Activated CD4-positive, alpha-beta T cell treated with anti-CD3 and anti-CD28 coated beads, Interleukin-2, amount 50 U/mL, for 1 hour (primary cell): ENCODE data around the gene ZDHHC12.

Source experiments
- DNase-seq: peaks from one replicate; pipeline ENCODE4 v3.0.0-alpha.2; 2020

Gene ZDHHC12, protein sequence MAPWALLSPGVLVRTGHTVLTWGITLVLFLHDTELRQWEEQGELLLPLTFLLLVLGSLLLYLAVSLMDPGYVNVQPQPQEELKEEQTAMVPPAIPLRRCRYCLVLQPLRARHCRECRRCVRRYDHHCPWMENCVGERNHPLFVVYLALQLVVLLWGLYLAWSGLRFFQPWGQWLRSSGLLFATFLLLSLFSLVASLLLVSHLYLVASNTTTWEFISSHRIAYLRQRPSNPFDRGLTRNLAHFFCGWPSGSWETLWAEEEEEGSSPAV

DNA sequence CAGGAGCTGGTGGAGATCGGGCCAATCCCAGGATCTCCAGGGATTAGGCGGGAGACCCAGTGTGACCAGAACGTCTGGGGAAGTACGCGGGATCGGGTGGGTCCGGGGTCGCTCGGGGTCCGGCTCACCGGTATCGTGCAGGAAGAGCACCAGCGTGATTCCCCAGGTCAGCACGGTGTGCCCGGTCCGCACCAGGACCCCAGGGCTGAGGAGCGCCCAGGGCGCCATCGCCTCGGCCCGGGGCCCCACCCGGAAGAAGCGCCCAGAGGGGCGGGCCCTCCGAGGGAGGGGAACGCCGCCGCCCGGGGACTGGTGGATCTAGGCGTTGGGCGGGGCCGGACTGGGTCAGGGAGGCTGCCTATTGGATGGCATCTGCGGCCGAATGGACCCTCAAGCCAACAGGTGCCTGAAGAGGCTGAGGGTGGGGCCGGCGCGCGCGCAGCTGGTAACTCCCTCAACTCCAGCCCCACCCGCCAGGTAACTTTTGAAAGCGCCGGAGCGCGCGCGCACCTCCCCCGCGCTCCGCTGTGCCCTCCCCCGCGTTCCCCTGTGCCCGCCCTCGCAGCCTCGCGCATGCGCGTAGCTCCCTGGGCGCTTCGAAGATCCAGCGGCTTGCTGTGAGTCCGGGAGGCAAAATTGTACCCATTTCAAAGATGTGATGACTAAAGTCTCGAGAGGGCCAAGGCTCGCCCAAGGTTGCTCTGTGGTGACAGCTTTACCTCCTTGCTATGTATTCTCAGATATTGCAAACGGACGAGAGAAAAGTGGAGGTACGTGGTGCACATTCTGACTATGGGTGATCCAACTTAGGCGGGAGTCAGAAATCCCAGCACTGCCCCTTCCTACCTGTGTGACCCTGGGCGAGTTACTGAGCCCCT lies at the start of gene ZDHHC12:
ZDHHC12 (minus strand) TSS at position 262 of the 878 bp plus-strand sequence; CDS start at position 228, 34 bp downstream.
- DNase-seq, result peak; percentile 99

DNA sequence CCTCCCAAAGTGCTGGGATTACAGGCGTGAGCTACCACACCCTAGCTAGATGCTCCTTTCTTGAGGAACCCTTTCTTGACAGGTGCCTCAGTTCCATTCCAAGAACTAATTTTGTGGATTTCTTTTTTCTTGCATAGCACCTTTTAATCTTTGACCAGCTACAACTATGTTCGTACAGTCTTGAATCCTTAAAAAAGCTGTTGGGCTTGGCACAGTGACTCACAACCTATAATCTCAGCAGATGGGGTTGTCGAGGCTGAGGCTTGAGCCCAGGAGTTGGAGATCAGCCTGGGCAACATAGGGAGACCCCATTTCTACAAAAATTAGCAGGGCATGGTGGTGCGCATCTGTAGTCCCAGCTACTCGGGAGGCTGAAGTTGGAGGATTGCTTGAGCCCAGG lies 49.1 kb upstream of the ZDHHC12 start:
- DNase-seq, result no peak

DNA sequence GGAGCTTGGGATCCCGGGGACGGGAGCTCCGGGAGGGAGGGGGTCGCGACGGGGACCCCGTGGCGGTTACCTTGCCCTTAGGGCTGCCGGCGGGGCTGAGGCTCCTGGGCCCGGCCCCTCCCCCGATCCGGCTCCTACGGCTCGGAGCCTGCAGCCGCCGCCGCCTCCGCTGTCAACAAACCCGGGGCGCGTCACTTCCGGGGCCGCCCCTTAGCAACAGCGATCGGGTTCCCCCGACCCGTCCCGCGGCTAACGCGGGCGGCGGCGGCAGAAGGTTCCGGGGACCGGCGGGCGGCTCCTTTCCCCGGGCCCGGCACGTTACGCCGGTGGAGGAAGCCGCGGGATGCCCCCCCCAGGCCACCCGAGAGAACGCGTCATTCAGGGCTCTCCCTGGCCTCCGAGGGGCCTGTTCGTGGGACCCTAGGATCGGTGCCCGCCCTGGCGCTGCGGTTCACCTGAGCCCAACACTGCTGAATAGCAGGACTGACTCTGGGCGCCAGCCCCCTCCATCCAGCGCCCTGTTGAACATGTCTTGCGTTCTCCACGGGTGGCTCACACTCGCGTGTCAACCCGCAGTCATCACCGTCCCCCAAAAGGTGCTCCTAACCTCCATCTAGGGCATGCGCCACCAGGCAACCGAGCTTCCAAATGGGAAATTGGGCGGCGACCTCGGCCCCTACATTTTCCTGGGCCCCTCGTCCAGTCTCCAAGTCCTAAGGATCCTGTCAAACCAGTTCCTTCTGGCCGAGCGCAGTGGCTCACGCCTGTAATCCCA lies 48.0 kb upstream of the ZDHHC12 start, which contains the start of gene ZER1:
ZER1 (minus strand) TSS at position 183 of the 775 bp plus-strand sequence. CDS start 16,362 bp downstream, outside the sequence.
- peak; percentile 93 for DNase-seq

DNA sequence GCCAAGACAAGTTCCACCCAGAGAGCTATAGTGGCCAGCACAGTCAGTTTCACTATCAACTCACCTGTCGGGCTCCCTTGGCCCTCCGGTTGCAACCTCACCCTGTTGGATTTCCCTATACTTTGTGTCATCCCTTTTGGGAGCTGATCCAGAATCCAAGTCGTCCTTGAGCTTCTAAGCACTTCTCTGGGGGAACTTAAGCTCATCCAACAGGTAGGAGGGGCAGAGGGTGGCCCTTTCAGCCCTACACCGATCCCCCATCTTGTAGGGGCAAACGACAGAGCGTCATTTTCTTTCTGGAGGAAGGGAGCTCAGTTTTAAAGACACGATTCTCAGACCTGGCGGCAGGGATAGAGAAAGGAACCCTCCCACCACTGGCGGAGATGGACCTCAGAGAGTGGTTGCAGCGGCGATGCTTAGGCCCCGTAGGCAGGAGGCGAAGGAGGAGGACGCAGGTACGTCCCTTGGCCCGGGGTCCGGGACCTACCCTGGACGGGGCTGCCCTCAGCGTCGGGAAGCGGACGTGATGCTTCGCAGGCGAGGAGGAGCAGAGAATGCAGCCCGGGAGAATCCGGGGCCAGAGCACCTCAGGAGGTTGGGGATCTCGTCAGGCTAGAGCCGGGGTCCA lies 47.3 kb upstream of the ZDHHC12 start:
- peak; percentile 23 for DNase-seq

DNA sequence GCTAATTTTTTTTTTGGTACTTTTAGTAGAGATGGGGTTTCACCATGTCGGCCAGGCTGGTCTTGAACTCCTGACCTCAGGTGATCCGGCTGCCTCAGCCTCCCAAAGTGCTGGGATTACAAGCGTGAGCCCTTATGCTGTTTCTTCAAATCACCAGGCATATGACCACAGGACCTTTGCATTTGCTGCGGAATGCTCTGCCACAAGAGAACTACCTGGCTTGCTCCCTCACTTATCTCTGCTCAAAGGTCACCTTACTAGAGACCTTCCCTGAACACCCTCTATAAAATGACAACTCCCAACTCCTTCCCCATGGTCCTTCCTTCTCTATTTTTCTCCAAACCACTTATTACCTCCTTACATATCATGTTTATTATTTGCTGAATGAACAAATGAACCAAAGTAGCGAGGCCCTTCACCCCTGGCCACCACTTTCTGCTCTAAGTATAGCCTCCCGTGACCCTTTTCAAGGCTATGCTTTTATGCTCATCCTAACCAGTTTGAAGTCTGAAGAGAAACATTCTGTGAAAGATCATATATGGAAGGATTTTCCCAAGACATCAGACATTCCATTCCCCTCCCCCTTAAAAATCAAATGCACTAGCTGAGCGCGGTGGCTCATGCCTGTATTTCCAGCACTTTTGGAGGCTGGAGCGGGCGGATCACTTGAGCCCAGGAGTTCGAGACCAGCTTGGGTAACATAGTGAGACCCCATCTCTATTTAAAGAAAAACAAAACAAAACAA lies 46.5 kb upstream of the ZDHHC12 start:
- no peak for DNase-seq

DNA sequence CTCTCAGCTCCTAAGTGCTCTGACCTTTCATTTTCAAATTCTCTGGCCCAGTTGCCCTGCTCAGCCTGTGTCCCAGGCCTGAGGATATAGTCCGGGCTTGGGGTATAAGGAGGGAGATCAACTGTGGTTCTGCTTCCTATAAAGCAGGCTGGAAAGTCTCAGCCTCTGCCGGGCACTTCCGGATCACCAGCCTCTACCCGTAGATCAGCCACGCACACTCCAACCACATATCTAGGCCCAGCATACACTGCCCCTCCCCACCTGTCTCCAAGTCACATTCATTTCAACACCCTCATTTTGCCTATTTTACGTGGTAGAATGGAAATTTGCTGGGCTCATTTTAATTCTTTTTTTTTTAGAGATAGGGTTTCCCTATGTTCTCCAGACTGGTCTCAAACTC lies 44.7 kb upstream of the ZDHHC12 start:
- DNase-seq, result no peak

DNA sequence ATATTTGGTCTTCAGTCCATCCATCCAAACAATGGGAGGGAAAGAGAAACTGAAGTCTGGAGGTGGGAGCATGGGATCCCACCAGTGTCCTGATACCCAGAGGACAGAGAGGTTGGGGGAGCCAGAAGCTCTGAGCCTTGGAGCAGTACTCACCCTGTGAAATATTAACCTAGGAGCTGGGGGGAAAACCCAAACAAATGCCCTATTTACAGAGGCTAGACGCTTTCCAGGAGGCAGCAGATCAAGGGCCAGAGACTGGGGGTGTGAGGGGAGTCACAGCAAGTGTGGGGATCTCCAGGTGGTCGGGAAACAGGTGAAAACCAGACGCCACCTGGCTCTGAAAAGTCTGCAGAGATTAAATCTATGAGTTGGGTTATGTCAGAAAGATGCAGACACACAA lies 41.6 kb upstream of the ZDHHC12 start:
- DNase-seq, result no peak

DNA sequence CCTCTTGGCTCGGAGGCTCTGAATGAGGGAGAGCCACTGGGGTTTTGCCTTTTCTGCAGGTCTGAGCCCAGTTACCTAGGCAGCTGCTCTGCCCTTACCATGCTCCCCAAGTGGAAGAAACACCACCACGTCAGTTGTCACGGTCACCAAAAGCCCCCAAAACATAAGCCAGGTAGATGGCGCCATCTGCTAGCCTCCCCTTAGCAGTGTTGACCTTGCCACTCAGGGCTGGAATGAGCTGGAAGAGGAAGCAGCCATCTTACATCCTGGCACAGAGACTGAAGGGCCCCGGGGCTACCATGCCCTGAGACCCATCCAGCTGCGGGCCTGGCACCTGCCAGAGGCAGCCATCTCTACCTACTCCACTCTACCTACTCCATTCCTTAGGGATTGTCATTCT lies 40.4 kb upstream of the ZDHHC12 start:
- no peak for DNase-seq

DNA sequence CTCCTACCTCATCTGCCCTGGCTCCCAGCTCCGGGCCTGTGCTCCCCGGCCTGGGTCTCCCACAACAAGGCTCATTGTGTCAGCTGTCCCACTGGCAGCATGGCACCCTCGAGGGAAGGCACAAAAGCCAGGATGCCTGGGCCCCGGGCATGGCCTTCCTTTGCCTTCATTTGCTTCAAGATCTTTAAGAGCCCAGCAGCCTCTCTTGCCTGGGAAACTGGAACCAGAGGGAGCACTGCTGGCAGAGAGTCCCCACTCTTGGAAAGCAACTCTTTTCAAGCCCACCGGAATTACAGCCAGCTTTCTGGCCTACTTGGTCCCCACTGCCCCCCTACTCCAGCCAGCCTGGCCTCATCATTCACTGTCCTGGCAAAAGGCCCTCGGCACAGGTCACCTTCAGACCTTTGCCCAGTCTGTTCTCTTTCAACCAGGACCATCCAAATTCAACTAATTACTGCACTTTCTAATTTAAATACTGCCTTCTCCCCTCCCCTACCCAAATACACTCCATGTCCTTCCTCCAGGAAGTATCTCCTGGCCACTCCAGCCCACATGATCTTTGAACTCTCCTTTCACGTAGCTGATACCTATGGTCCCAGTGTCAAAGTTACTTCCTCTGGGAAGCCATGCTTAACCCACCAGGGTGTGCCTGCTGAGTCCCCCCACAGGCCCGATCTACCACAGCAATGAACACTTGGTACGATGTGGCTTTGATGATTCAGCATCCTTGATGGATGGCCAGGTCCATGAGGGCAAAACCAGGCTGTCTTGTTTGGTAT lies 38.9 kb upstream of the ZDHHC12 start:
- no peak for DNase-seq

DNA sequence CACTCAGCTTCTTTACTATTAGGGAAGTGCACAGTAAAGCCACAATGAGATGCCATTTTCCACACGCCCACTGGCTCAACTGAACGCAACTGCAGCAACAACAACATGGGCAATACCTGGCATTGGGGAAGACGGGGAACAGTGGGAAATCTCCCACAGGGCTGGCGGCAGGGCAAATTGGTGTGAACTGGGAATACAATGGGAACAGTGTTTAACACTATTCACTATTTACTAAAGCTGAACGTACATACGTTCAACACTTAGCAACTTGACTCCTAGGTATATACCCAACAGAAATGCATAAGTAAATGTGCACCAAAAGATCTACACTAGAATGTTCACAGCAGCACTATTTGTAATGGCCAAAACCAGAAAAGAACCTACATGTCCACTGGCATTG lies 33.7 kb upstream of the ZDHHC12 start:
- no peak for DNase-seq

DNA sequence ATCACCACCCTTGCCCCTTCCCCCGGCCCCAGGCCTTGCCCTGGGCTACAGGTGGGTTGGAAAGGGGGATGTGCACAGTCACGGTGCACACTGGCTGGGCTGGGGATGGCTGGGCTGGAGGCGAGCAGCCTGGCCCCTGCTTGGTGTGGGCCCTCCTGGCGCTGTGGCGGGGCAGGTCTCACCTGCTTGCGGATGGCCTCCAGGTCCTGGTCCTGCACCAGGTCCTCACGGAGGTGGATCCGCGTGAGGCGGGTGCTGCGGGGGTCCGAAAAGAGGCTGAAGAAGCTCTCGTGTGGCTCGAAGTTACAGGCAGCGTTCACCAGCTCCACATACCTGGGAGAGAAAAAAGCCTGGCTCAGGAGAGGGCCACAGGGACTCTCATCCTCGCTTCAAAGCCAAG lies 29.7 kb upstream of the ZDHHC12 start:
- DNase-seq, result no peak

DNA sequence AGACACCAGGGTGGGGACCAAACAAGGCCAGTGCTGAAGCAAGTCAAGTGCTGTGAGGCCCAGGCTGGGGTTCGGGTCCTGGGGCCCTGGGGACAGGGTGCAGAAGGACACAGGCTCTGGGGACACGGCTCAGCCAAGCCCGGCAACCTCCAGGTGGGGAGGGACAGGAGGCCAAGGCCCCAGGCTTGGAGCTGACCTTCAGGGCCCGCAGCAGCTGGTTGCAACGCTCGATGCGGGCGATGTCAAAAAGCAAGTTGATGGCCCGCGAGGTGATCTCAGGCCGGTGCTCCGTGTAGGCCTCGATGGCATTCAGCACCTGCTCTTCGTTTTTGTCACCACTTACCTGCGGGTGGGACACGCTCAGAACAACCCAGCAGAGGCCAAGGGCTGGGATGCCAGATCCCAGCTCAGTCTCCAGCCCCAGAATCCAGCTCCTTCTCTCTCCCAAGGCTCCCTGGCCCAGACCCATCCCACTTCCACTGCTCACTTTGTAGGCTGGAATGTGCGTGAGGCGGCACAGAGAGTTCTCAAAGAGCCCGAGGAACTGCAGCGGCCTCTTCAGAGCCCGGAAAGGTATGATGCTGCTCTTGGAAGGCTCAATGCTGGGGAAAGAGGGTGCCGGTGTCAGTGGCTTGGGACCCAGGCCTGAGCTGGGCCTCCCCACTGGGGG lies 27.1 kb upstream of the ZDHHC12 start:
- DNase-seq, result no peak

DNA sequence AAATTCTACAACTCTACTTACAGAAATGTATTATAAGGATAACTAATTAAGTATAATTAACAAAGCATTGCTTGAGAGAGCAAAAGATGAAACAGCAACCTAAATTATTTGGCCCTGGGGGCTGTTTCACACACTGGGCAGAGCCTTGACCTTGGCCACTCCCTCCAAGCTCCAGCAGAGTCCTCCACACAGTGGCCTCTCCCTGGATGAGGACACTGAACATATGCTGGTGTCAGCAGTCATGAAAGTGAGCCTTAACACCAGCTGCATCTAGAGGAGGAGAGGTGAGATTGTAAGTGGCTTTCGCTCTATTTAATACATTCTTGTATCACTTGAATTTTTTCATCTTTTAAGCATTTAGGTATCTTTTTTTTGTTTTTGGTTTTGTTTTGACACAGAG lies 23.3 kb upstream of the ZDHHC12 start:
- no peak for DNase-seq

DNA sequence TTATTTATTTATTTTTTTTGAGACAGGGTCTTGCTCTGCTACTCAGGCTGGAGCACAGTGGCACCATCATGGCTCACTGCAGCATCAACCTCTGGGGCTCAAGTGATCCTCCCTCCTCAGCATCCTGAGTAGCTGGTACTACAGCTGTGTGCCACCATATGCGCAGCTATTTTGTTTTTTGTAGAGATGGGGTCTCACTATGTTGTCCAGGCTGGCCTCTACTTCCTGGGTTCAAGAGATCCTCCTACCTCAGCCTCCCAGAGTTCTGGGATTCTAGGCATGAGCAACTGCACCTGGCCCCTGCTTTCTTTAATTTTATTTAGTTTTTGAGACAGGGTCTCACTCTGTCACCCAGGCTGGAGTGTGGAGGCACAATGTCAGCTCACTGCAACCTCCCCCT lies 19.5 kb upstream of the ZDHHC12 start:
- no peak for DNase-seq

DNA sequence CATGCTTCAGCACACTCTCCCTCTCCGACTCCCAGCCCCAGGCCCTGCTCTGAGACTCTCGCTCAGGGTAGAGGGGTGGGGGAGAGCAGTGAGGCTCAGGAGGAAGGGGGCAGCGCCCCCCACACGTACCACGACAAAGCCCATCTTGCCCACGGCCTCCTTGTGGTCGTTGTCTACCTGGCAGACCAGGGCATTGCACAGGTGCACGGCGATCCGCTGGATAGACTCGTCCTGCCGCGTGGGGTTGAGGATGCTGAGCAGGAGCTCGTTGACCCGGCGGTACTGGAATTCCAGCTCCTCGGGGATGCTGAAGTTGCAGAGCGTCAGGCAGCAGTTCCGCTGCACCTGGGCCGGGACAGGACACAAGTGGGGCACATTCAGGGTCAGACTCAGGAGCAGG lies 18.5 kb upstream of the ZDHHC12 start:
- no peak for DNase-seq

DNA sequence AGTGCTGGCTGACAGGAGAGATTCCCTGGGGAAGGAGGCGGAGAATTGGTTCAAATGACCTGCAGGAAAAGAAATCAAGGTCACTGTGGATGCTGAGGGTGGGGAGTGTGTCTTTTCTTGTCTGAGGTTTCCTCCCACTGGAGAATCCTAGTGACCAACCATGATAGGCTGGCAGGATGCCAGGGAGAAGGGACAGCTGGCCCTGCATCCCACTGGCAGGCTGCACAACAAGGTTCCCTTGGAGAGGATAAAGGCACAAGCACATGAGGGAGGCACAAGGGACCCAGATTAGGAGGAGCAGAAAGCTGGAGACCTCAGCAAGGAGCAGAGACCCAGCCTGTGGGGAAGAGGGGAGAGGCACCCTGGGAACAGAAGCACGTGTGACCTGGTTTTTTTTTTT lies 11.4 kb upstream of the ZDHHC12 start:
- no peak for DNase-seq

DNA sequence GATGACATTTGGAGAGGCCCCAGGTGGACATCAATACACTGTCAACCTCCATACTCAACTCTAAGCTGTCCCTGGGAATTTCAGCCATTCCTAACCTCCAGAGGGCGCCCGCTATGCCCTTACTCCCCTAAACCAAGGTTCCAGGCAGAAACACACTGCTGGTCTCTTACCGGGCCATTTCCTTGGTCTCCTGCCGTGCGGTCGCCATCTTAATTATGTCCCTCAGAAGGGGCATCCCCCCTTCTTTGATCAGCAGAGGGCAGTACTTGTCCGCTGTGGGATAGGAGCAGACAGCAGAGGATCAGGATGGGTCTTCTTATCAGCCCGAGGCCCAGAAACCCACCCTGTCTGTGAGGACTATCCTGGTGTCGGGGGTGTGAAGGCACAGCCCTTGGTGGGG lies 9.3 kb upstream of the ZDHHC12 start:
- no peak for DNase-seq

DNA sequence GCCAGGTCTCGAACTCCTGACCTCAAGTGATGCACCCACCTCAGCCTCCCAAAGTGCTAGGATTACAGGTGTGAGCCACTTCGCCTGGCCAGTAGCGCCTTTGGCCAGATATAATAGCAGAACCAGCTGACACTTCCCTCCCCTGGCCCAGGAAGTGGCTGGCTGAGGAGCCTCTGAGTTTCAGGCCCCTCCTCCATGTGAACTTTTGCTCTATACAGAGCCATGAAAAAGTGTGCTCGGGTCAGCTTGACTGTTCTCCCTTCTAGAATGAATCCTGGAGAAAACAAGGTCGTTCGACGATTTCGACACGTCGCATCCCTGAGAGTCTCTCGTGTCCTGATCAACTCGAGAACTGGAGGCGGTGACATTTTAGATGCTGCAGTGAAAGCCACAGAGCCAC lies 8.6 kb upstream of the ZDHHC12 start:
- no peak for DNase-seq

DNA sequence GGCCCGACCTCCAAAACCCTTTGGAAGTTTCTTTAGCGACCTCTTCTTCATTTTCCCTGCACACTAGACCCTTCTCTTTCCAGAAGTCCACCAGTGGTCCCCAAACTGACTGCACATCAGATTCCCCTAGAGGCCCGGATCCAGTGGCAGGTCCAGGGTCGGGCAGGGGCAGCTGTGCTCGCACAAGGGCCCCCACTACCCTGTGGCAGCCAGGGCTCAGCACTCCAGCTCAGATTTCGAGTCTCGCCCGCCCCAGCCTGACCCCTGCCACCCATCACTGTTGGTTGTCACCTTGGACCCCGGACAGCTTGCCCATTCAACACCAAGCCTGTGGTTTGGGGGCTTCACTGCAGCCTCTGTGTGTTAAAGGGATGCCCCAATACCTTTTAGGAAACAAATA lies 7.8 kb upstream of the ZDHHC12 start:
- DNase-seq, result no peak

DNA sequence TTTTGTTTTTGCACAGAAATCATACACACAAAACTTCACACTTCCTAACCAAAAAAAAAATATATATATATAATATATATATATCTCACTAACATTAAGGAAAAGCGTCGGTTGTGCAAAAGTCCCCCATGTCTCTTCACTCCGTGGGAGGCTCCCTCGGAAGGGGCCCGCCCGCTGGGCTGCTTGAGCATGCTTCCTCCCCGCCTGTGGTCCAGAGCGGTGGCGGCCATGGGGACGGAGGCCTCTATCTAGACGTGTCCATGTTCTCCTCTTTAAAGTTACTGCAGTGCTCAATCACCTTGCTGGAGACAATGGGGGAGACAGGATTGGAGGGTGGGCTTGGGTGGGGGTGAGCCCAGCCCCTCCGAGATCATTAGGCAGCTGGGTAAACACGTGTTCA lies 7.2 kb upstream of the ZDHHC12 start:
- no peak for DNase-seq
